Liver (tissue), 2 donors: ENCODE measurements around the gene C2CD2.

Experiments
- TF ChIP-seq, protein P1 (sequence below): fragments of 150-350 bp; IDR thresholded peaks from 2 replicates; pipeline ENCODE4 v1.5.1; 2017; ENCODE audit warnings: improper control_type of control experiment, low read depth, low read length; ENCODE audit not compliant: missing input control
- TF ChIP-seq, protein P2 (sequence below): IDR thresholded peaks from 2 replicates; pipeline ENCODE4 v1.6.1; 2016; ENCODE audit warnings: antibody characterized with exemption
- donor health status: healthy.

DNA sequence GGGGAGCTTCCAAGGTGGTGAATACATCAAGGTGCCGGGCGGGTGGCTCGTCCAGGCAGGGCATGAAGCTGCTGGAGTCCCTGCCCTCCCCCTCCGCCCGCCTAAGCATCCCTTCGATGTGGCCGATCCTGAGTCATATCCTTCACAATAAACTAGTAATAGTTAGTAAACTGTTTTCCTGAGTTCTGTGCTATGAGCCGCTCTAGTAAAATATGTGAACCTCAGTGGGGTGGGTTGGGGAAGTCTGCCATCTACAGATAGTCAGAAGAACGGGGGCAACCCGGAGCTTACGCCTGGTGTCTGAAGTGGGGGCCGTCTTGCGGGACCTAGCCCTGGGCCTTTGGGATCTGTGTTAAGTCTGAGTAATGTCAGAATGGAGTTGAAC, 21.6 kb downstream of the C2CD2 start:
- TF ChIP-seq, protein P1, sequence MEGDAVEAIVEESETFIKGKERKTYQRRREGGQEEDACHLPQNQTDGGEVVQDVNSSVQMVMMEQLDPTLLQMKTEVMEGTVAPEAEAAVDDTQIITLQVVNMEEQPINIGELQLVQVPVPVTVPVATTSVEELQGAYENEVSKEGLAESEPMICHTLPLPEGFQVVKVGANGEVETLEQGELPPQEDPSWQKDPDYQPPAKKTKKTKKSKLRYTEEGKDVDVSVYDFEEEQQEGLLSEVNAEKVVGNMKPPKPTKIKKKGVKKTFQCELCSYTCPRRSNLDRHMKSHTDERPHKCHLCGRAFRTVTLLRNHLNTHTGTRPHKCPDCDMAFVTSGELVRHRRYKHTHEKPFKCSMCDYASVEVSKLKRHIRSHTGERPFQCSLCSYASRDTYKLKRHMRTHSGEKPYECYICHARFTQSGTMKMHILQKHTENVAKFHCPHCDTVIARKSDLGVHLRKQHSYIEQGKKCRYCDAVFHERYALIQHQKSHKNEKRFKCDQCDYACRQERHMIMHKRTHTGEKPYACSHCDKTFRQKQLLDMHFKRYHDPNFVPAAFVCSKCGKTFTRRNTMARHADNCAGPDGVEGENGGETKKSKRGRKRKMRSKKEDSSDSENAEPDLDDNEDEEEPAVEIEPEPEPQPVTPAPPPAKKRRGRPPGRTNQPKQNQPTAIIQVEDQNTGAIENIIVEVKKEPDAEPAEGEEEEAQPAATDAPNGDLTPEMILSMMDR, result no peak
- TF ChIP-seq, protein P2, sequence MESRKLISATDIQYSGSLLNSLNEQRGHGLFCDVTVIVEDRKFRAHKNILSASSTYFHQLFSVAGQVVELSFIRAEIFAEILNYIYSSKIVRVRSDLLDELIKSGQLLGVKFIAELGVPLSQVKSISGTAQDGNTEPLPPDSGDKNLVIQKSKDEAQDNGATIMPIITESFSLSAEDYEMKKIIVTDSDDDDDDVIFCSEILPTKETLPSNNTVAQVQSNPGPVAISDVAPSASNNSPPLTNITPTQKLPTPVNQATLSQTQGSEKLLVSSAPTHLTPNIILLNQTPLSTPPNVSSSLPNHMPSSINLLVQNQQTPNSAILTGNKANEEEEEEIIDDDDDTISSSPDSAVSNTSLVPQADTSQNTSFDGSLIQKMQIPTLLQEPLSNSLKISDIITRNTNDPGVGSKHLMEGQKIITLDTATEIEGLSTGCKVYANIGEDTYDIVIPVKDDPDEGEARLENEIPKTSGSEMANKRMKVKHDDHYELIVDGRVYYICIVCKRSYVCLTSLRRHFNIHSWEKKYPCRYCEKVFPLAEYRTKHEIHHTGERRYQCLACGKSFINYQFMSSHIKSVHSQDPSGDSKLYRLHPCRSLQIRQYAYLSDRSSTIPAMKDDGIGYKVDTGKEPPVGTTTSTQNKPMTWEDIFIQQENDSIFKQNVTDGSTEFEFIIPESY, result no peak
